Measurements from ENCODE around the gene NCR3LG1. TPM values are rescaled to one million over a fixed set of nuclear protein-coding genes. Genes with fewer than 3 reads are reported as not detected.

Gene NCR3LG1
- polyA plus RNA-seq, 1 donor (not counting 4 experiments of a cell fraction or from before 2014, with no cell fraction given), result 3.9 TPM

GRCh38 chr11:17368551-17368950 lies 17.0 kb downstream of the NCR3LG1 start:
- H3K36me3 ChIP-seq (ENCODE audit: control insufficient read depth in 2 of 2, extremely low read depth in 1 of 2, insufficient read depth in 2 of 2, low read length in 2 of 2), result peaks cover 16 to 40% of the 10 kb centered on the region in 2 experiments
- no peak overlapping the region for H2AFZ ChIP-seq (ENCODE audit: control insufficient read depth, low read length)
- no peak overlapping the region for H3K4me2 ChIP-seq (ENCODE audit: control insufficient read depth, extremely low read depth, insufficient read depth, low read depth, low read length)
- no peak overlapping the region for H3K4me3 ChIP-seq (ENCODE audit: control insufficient read depth in 2 of 3, extremely low read depth in 1 of 3, insufficient read depth in 2 of 3, low read depth in 1 of 3, low read length in 3 of 3)
- H3K9me1 ChIP-seq (ENCODE audit: control insufficient read depth, extremely low read depth, insufficient read depth, low read length), result no peaks in the 10 kb centered on the region
- no peaks in the 10 kb centered on the region for H3K79me2 ChIP-seq (ENCODE audit: control insufficient read depth, insufficient read depth, low read length)
- no peaks in the 10 kb centered on the region for H3K27me3 ChIP-seq (ENCODE audit: control insufficient read depth, extremely low read depth, insufficient read depth, low read length)
- no peak for FAIRE-seq
- no peak for DNase-seq (ENCODE audit: low read depth, low spot score)
- H3K9me3 ChIP-seq (ENCODE audit: control insufficient read depth, low read depth, low read length), result peaks cover 34% of the 10 kb centered on the region
- H4K20me1 ChIP-seq (ENCODE audit: control insufficient read depth, extremely low read depth, insufficient read depth, low read length), result no peaks in the 10 kb centered on the region
- H3K4me1 ChIP-seq (ENCODE audit: control insufficient read depth, extremely low read depth, insufficient read depth, low read length), result no peaks in the 10 kb centered on the region
- H3K27ac ChIP-seq (ENCODE audit: control insufficient read depth, insufficient read depth, low read length), result no peak overlapping the region
- dilution Hi-C loops (cut with MboI; ENCODE audit: extremely low pct_ligation_motif_present, low sequenced_read_pairs), result no loop called here
- no peak overlapping the region for H3K9ac ChIP-seq (ENCODE audit: control insufficient read depth, extremely low read depth, insufficient read depth, low read length)
- no peak for TF ChIP-seq EZH2 (IDR thresholded peaks at IDR 0.05; ENCODE audit: low read length)
- no peak for TF ChIP-seq CTCF (optimal IDR thresholded peaks at IDR 0.05 in 1 of 3, IDR thresholded peaks at IDR 0.05 in 1 of 3, conservative IDR thresholded peaks at IDR 0.05 in 1 of 3; ENCODE audit: extremely low read depth in 1 of 3, insufficient read depth in 2 of 3, low read length in 3 of 3)

GRCh38 chr11:17369094-17369493 lies 17.5 kb downstream of the NCR3LG1 start:
- H3K36me3 ChIP-seq (ENCODE audit: control insufficient read depth in 2 of 2, extremely low read depth in 1 of 2, insufficient read depth in 2 of 2, low read length in 2 of 2), result peaks cover 18 to 40% of the 10 kb centered on the region in 2 experiments
- FAIRE-seq (no peak), DNase-seq (ENCODE audit: low read depth, low spot score) (no peak)
- peaks cover 34% of the 10 kb centered on the region for H3K9me3 ChIP-seq (ENCODE audit: control insufficient read depth, low read depth, low read length)
- no peak overlapping the region for H3K4me3 ChIP-seq (ENCODE audit: control insufficient read depth in 2 of 3, extremely low read depth in 1 of 3, insufficient read depth in 2 of 3, low read depth in 1 of 3, low read length in 3 of 3)
- dilution Hi-C loops (cut with MboI; ENCODE audit: extremely low pct_ligation_motif_present, low sequenced_read_pairs), result no loop called here
- no peak overlapping the region for H2AFZ ChIP-seq (ENCODE audit: control insufficient read depth, low read length)
- H3K9ac ChIP-seq (ENCODE audit: control insufficient read depth, extremely low read depth, insufficient read depth, low read length), result no peak overlapping the region
- no peak overlapping the region for H3K4me2 ChIP-seq (ENCODE audit: control insufficient read depth, extremely low read depth, insufficient read depth, low read depth, low read length)
- H3K79me2 ChIP-seq (ENCODE audit: control insufficient read depth, insufficient read depth, low read length), result no peaks in the 10 kb centered on the region
- TF ChIP-seq CTCF (optimal IDR thresholded peaks at IDR 0.05 in 1 of 3, IDR thresholded peaks at IDR 0.05 in 1 of 3, conservative IDR thresholded peaks at IDR 0.05 in 1 of 3; ENCODE audit: extremely low read depth in 1 of 3, insufficient read depth in 2 of 3, low read length in 3 of 3) (no peak), EZH2 (IDR thresholded peaks at IDR 0.05; ENCODE audit: low read length) (no peak)
- H3K27me3 ChIP-seq (ENCODE audit: control insufficient read depth, extremely low read depth, insufficient read depth, low read length), result no peaks in the 10 kb centered on the region
- no peaks in the 10 kb centered on the region for H4K20me1 ChIP-seq (ENCODE audit: control insufficient read depth, extremely low read depth, insufficient read depth, low read length)
- H3K27ac ChIP-seq (ENCODE audit: control insufficient read depth, insufficient read depth, low read length), result no peak overlapping the region
- no peaks in the 10 kb centered on the region for H3K9me1 ChIP-seq (ENCODE audit: control insufficient read depth, extremely low read depth, insufficient read depth, low read length)
- no peaks in the 10 kb centered on the region for H3K4me1 ChIP-seq (ENCODE audit: control insufficient read depth, extremely low read depth, insufficient read depth, low read length)

All from keratinocyte (primary cell).